Measurements from ENCODE around the gene PIEZO1. TPM values are rescaled to one million over a fixed set of nuclear protein-coding genes. Genes with fewer than 3 reads are reported as not detected.

PIEZO1 gene
- total and polyA plus RNA-seq, 9 of the 15 experiments (the other 6 are each of a cell fraction or from before 2014, with no cell fraction given), result 3.6 to 432 (median 131) TPM

- TF ChIP-seq ZBTB40 (IDR thresholded peaks at IDR 0.05), result no peak
- TF ChIP-seq ZBTB40 (CRISPR knock-in tag; IDR thresholded peaks at IDR 0.05), result 0 out of 2 replicates have a peak, but pooled peaks have one; percentile 24
- peak; percentile 83 for TF ChIP-seq MGA (IDR thresholded peaks at IDR 0.05)
- TF ChIP-seq FUS (optimal IDR thresholded peaks at IDR 0.05; ENCODE audit: low read depth, low read length), result peak; percentile 76
Measured at GRCh38 chr16:88810912-88811768, 26.1 kb upstream of the PIEZO1 start (continued).
